Hematopoietic multipotent progenitor cell treated with erythropoietin and hydrocortisone succinate and interleukin-3 and kit ligand, for 8 days (in vitro differentiated cells): ENCODE results near the gene SIMC1.

Source experiments
- DNase-seq: peaks from one replicate; pipeline ENCODE4 v3.0.0-alpha.2; 2015

The SIMC1 gene

DNA sequence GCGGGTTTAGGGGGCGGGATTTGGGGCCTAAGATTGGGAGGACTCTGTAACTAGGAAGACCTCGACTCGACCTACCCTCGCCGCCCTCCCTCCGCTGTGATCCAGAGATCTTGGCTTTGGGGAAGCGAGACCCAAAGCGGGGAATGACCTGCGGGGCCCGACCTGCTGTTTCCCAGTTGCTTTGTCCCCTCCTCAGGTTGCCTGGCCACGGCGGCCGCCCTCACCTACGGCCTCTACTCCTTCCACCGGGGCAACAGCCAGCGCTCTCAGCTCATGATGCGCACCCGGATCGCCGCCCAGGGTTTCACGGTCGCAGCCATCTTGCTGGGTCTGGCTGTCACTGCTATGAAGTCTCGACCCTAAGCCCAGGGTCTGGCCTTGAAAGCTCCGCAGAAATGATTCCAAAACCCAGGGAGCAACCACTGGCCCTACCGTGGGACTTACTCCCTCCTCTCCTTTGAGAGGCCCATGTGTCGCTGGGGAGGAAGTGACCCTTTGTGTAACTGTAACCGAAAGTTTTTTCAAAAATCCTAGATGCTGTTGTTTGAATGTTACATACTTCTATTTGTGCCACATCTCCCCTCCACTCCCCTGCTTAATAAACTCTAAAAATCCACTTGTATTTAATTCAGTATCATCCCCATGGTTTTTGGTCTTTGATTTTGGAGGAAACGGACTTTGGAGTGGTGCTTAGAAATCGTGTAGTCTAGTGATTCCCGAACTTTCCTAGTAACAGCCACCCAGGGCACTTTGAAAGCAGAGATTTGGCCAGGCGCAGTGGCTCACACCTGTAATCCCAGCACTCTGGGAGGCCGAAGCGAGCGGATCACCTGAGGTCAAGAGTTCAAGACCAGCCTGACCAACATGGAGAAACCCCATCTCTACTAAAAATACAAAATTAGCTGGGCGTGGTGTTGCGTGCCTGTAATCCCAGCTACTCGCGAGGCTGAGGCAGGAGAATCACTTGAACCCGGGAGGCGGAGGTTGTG is 151.2 kb downstream of the SIMC1 start:
- DNase-seq: no peak

DNA sequence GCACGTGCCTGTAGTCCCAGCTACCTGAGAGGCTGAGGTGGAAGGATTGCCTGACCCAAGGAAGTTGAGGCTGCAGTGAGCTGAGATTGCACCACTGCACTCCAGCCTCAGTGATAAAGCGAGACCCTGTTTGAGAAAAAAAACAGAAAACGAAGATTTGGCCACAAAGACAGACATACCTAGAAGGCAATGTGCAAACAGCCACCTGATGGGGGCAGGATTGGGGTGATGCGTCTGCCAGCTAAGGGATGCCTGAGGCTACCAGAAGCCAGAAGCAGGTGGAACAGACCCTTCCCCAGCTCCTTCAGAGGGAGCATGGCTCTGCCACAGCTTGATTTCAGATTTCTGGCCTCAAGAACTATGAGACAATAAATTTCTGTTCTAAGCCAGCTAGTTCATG is 153.3 kb downstream of the SIMC1 start:
- DNase-seq: no peak

DNA sequence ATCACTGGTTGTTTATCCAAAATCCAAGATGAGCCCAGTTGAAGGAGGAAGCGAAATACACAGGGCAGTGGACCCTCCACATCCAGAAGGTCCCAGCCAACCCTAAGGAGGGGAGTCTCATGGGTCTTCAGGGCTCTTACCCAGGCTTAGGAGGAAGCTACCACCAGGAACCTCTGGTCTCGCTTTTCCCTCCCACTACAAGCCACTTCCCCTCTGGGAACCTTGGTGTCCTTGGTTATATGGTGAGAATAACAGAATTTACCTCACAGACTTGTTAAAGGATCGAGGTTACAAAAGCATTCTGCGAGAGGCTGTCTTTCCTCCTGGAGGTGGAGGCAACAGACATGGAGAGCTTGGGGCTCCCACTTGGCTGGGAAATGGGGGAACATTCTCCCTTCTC is 153.8 kb downstream of the SIMC1 start:
- no peak for DNase-seq

DNA sequence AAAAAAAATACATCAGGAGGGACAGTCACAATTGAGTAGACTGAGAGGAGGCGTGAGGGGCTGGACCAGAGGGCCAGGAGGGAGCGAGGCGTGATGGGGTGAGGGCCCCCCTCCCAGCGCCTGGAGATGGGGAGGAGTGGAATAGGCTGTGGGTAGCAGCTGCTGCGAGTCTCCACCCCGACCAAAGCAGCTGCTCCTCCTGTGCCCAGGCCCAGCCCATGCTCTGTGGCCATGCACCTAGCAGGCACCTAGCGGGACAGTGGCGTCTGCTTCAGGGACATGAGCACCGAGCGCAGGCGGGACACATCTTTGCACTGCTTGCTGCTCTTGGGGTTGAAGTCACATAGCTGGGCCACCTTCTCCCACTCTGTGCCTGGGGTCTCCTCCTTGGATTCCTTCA is 154.3 kb downstream of the SIMC1 start:
- DNase-seq: no peak

DNA sequence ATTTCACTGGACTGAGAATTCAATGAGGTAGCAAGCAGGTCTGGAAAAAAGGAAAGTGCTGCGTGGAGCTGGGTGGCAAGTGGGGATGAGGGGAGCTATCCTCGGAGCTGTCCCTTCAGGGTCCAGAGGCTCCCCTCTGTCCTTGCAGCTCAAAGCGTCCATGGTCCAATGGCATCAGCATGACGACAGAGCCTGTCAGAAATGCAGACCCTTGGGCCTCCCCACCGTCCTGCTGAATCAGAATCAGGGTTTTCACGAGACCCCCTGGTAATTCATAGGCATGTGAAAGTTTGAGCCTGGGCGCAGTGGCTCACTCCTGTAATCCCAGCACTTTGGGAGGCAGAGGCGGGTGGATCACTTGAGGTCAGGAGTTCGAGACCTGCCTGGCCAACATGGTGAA is 155.9 kb downstream of the SIMC1 start:
- DNase-seq: no peak

DNA sequence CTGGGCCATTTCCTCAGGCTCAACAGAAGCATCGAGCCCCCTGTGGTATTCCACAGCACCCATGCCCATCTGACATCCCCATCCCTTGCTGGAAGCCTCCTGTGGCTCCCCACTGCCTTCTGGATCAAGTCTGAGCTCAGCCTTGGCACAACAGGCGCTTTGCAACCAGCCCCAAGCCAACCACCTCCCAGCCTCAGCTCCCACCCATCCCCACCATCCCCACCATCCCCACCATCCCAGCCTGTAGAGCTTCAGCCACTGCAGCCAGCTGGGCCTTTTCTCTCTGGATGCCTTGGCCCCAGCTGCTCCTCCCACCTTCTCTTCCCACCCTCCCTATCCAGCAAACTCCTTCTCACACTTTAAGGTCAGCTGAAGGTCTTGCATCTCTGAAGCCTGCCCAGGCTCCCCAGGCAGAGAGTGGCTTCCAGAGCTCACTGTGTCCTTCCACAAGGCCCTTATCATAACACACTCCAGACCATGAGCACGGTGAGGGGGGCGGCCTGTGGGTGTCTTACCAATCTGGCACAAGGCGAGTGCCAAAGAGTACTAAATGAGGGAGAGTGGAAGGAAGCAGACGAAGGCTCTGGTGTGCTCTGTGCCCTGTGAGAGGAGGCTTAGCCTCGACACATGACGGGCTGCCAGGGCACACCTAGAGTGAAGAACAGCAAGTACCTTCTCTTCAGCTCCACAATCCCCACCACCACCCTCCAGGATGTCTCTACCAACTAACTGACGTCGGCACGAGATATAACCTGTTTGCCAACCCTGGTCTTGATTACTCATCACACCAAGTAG is 156.9 kb downstream of the SIMC1 start:
- DNase-seq: no peak
